HG03565 (cell line): Measurements from ENCODE around the gene ATF4.

Source experiments
- ATAC-seq: cut with Tn5 transposase; IDR thresholded peaks from one replicate; pipeline ENCODE4 v1.9.1; 2021; ENCODE audit warnings: mild to moderate bottlenecking, moderate library complexity; ENCODE audit not compliant: unreplicated experiment

ATF4 gene

GRCh38 chr22:39556970-39557841 is 36.8 kb downstream of the ATF4 start:
- no peak for ATAC-seq

- no peak for ATAC-seq
These were observed 37.9 kb downstream of the ATF4 start for GRCh38 chr22:39558254-39558727.

- no peak for ATAC-seq
These were observed 38.6 kb downstream of the ATF4 start for GRCh38 chr22:39558950-39559349.

GRCh38 chr22:39559456-39560105 is 39.2 kb downstream of the ATF4 start:
- ATAC-seq, result no peak

GRCh38 chr22:39560127-39560526 is 39.8 kb downstream of the ATF4 start:
- ATAC-seq, result no peak

GRCh38 chr22:39562839-39563489 is 42.6 kb downstream of the ATF4 start:
- ATAC-seq, result no peak

GRCh38 chr22:39563571-39564428 is 43.4 kb downstream of the ATF4 start:
- no peak for ATAC-seq

GRCh38 chr22:39565414-39565944 is 45.1 kb downstream of the ATF4 start:
- ATAC-seq, result no peak

GRCh38 chr22:39567135-39567946 is 47.0 kb downstream of the ATF4 start:
- no peak for ATAC-seq

- ATAC-seq, result no peak
These were observed 48.1 kb downstream of the ATF4 start for GRCh38 chr22:39568278-39568981.

- no peak for ATAC-seq
These were observed 48.7 kb downstream of the ATF4 start for GRCh38 chr22:39569066-39569465.

- no peak for ATAC-seq
These were observed 49.9 kb downstream of the ATF4 start for GRCh38 chr22:39570226-39570625.

- no peak for ATAC-seq
These were observed 50.3 kb downstream of the ATF4 start, which contains the start of gene CACNA1I for GRCh38 chr22:39570665-39571064. TSS of gene CACNA1I (plus strand) at chr22:39570753. CDS start at chr22:39570753, 0 bp downstream.

GRCh38 chr22:39571538-39571937 is 51.2 kb downstream of the ATF4 start:
- no peak for ATAC-seq
